A673 (cell line): ENCODE measurements around the gene P2RX5. TPM values are rescaled to one million over a fixed set of nuclear protein-coding genes. Genes with fewer than 3 reads are reported as not detected.

Source experiments
- BruUV-seq: library from RNA; stranded (reverse); fragments of 400-500 nt; replicated peaks from 2 replicates; lab custom pipeline; 2021; lab: Mats Ljungman, UMichigan
- CTCF ChIA-PET: fragments of 300-600 bp; sonication (Branson Sonifier 250); formaldehyde crosslinking; loops from one replicate; lab custom pipeline; 2022; ENCODE audit warnings: antibody characterized with exemption; lab: Charles Lee
- POLR2A ChIA-PET: fragments of 300-600 bp; sonication (Branson Sonifier 250); formaldehyde crosslinking; loops from one replicate; lab custom pipeline; 2022; ENCODE audit warnings: antibody characterized with exemption; ENCODE audit not compliant: low non-redundant PET; lab: Charles Lee
- DNase-seq: peaks from one replicate; pipeline ENCODE4 v3.0.0-alpha.2; 2015; ENCODE audit warnings: low spot score
- H3K27ac ChIP-seq: fragments of 200-600 bp; sonication (generic); 2 replicates; pipeline ENCODE4 v1.5.1; 2016; ENCODE audit warnings: mixed run types, low read depth, mild to moderate bottlenecking, mixed read lengths, antibody characterized with exemption, low read length; ENCODE audit not compliant: poor library complexity, severe bottlenecking
- H3K27me3 ChIP-seq: fragments of 200-600 bp; sonication (generic); replicated peaks from 2 replicates; pipeline ENCODE4 v1.6.1; 2017; ENCODE audit warnings: mixed run types, low read depth, mild to moderate bottlenecking, mixed read lengths, antibody characterized with exemption, low read length; ENCODE audit not compliant: insufficient read depth, poor library complexity
- H3K36me3 ChIP-seq: fragments of 200-600 bp; sonication (generic); 2 replicates; pipeline ENCODE4 v1.6.1; 2016; ENCODE audit warnings: mixed run types, mild to moderate bottlenecking, mixed read lengths, antibody characterized with exemption, low read length; ENCODE audit not compliant: insufficient read depth, poor library complexity, severe bottlenecking
- H3K4me1 ChIP-seq: fragments of 200-600 bp; sonication (generic); 2 replicates; pipeline ENCODE4 v1.6.1; 2017; ENCODE audit warnings: mixed run types, mild to moderate bottlenecking, mixed read lengths, antibody characterized with exemption, low read length; ENCODE audit not compliant: insufficient read depth, poor library complexity, severe bottlenecking
- H3K4me3 ChIP-seq: fragments of 200-600 bp; sonication (generic); 2 replicates; pipeline ENCODE4 v1.5.1; 2016; ENCODE audit warnings: low read depth, mixed run types, mild to moderate bottlenecking, mixed read lengths, low read length; ENCODE audit not compliant: poor library complexity, severe bottlenecking
- H3K9me3 ChIP-seq: fragments of 200-600 bp; sonication (generic); 2 replicates; pipeline ENCODE4 v1.6.1; 2016; ENCODE audit warnings: mixed run types, low read depth, mild to moderate bottlenecking, mixed read lengths, antibody characterized with exemption, low read length; ENCODE audit not compliant: poor library complexity, severe bottlenecking
- EZH2 ChIP-seq: fragments of 200-600 bp; sonication (generic); IDR thresholded peaks from 2 replicates; pipeline ENCODE4 v1.6.1; 2017; ENCODE audit warnings: borderline replicate concordance, low read depth, mild to moderate bottlenecking, mixed read lengths, antibody characterized with exemption, low read length; ENCODE audit not compliant: poor library complexity, severe bottlenecking
- intact Hi-C: fragments of 100-400 bp; cut with micrococcal nuclease; formaldehyde crosslinking; loops from one replicate; pipeline ENCODE4 v1.10.0; 2022; ENCODE audit not compliant: unreplicated experiment
- total RNA-seq: library from RNA; stranded (reverse); gene quantifications from 2 replicates; pipeline ENCODE4 v1.2.3, GENCODE V29; 2021
- TF ChIP-seq, protein P1 (sequence below): fragments of 300-800, 200-600 bp; sonication (generic); conservative IDR thresholded peaks from 2 replicates; pipeline ENCODE4 v1.5.1; 2017; ENCODE audit warnings: low read depth, mild to moderate bottlenecking, antibody characterized with exemption, low read length, moderate library complexity, mixed read lengths

Gene P2RX5
- total RNA-seq, 1 experiment from 2014 or later = 0.45 TPM

DNA sequence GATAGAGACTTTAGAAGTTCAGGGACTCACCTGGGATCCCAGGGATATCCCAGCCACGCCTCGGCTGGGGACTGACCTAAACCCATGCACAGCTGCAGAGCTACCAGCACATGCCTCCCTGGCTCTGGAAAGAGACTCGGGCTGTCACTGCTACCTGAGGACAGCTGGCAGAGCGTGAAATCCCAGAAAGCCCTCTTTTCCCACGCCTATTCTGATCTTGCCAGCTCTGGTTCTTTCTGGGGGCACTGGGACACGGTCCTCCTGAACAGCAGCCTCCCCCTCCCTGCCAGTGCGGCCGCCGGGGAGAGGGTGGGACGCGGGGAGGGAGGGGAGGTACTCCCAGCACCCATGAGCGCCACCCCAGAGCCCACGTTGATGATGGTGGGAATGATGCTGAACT, 10.8 kb downstream of the P2RX5 start:
- H3K9me3 ChIP-seq = no peaks in the 10 kb centered on the region
- intact Hi-C loops = no loop called here
- TF ChIP-seq EZH2 = no peak
- TF ChIP-seq, protein P1, sequence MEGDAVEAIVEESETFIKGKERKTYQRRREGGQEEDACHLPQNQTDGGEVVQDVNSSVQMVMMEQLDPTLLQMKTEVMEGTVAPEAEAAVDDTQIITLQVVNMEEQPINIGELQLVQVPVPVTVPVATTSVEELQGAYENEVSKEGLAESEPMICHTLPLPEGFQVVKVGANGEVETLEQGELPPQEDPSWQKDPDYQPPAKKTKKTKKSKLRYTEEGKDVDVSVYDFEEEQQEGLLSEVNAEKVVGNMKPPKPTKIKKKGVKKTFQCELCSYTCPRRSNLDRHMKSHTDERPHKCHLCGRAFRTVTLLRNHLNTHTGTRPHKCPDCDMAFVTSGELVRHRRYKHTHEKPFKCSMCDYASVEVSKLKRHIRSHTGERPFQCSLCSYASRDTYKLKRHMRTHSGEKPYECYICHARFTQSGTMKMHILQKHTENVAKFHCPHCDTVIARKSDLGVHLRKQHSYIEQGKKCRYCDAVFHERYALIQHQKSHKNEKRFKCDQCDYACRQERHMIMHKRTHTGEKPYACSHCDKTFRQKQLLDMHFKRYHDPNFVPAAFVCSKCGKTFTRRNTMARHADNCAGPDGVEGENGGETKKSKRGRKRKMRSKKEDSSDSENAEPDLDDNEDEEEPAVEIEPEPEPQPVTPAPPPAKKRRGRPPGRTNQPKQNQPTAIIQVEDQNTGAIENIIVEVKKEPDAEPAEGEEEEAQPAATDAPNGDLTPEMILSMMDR = no peak

DNA sequence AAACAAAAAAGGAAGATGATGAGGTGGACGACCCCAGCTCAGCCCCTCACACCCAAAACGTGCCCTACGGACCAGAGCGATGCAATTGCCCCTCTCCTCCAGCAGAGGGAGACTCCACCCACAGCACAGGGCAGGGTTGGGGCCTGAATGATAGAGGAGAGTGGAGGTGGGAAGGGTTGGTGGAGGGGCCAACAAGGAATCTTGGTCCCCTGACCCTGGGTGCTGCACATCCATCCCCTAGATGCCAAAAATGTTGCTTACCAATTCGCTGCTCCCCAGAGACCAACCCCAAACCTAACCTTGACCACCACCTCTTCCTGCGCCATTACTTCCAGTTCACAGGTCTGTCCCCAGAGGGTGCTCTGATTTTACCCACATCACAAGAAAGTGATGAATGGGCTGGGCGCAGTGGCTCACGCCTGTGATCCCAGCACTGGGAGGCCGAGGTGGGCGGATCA, 12.9 kb downstream of the P2RX5 start:
- peak; percentile 66 for DNase-seq
- TF ChIP-seq, protein P1 = peak; percentile 92
- TF ChIP-seq EZH2 = no peak
- Histone ChIP-seq H3K4me3 (no peak overlapping the region), H3K9me3 (no peaks in the 10 kb centered on the region), H3K27me3 (peaks cover 7% of the 10 kb centered on the region), H3K27ac (no peak overlapping the region), H3K4me1 (no peaks in the 10 kb centered on the region), H3K36me3 (no peaks in the 10 kb centered on the region)
- ChIA-PET POLR2A (no interaction called here), CTCF (interaction anchor here (0.5 to 0.8 kb wide), 3 partner anchors 10 to 1165 kb away, joined by 3 to 8 read pairs (median 4); no protein-coding TSS in a partner anchor)
- BruUV-seq = no TSS peak
- intact Hi-C loops = no loop called here

More for the DNA sequence above, 10.8 kb downstream of the P2RX5 start:
- Histone ChIP-seq H3K4me1 (no peaks in the 10 kb centered on the region), H3K4me3 (no peak overlapping the region), H3K27ac (no peak overlapping the region), H3K36me3 (no peaks in the 10 kb centered on the region), H3K27me3 (no peaks in the 10 kb centered on the region)
- no TSS peak for BruUV-seq
- ChIA-PET POLR2A (no interaction called here), CTCF (no interaction called here)
- DNase-seq = no peak

DNA sequence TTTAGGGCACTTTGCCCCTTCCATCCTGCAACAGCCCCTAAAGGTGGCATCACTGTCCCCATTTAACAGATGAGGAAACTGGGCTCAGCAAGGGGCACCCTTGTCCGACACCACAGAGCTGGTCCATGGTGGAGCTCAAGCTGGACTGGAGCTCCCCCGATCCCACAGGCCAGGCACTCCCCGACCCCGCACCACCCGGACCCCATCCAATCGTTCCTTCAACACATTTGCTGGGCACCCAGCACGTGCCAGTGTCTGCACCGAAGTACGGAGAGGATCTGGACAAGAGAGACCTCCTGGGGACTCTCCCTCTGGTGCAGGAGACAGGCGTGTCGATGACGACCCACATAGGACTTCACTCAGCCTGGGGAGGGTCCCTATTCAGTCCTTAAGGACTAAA, 13.9 kb downstream of the P2RX5 start:
- Histone ChIP-seq H3K4me1 (no peaks in the 10 kb centered on the region), H3K27me3 (peaks cover 7% of the 10 kb centered on the region), H3K27ac (no peak overlapping the region), H3K4me3 (no peak overlapping the region), H3K36me3 (no peaks in the 10 kb centered on the region), H3K9me3 (no peaks in the 10 kb centered on the region)
- TF ChIP-seq, protein P1 = no peak
- ChIA-PET POLR2A (no interaction called here), CTCF (interaction anchor here (0.8 kb wide), 1 partner anchor 9 kb away, joined by 3 read pairs; no protein-coding TSS in a partner anchor)
- no TSS peak for BruUV-seq
- intact Hi-C loops = no loop called here
- DNase-seq = no peak
